NCI-H526 (cell line): Measurements from ENCODE around the gene SH3BP2.

ENCODE experiments used
- DNase-seq, 2 experiments: peaks; one replicate each; lab custom pipeline; 2025; lab: John Stamatoyannopoulos, UW

The SH3BP2 gene

DNA sequence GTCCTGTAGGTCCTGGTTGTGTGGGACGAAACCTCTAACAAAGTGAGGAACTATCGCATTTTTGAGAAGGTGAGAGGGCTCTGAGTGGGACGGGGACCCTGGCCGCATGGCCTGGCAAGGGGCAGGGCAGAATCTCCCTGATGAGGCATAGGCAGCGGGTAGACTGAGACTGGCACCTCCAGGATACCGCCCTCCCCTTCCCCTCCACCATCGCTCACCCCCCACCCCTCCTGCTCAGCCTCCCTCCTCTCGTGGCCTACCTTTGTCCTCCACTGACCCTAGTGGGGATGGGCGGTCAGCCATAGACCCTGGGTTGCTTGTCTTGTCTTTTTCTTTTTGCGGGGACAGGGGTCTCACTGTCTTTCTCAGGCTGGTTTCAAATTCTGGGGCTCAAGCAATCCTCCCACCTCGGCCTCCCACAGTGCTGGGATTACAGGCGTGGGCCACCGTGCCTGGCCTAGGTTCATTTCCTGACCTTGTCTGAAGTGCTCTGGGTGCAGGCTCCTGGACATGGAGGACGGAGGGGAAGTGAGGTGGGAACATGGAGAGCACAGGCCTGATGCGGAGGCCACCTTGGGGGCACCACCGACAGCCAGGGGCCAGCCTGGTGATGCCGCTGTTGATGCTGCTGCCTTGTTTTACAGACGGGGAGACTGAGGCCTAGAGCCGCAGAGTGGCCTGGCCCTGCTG, 40.2 kb downstream of the SH3BP2 start:
- DNase-seq: no peak

DNA sequence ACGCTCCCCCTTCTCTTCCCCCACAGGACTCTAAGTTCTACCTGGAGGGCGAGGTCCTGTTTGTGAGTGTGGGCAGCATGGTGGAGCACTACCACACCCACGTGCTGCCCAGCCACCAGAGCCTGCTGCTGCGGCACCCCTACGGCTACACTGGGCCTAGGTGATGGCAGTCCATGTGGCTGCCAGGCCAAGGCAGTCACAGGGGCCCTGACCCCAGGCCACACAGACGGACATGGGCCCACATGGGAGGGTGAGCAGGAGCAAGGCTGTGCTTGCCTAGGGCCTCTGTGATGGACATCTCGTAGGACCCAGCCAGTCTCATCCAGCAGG, 40.8 kb downstream of the SH3BP2 start:
- no peak for DNase-seq

DNA sequence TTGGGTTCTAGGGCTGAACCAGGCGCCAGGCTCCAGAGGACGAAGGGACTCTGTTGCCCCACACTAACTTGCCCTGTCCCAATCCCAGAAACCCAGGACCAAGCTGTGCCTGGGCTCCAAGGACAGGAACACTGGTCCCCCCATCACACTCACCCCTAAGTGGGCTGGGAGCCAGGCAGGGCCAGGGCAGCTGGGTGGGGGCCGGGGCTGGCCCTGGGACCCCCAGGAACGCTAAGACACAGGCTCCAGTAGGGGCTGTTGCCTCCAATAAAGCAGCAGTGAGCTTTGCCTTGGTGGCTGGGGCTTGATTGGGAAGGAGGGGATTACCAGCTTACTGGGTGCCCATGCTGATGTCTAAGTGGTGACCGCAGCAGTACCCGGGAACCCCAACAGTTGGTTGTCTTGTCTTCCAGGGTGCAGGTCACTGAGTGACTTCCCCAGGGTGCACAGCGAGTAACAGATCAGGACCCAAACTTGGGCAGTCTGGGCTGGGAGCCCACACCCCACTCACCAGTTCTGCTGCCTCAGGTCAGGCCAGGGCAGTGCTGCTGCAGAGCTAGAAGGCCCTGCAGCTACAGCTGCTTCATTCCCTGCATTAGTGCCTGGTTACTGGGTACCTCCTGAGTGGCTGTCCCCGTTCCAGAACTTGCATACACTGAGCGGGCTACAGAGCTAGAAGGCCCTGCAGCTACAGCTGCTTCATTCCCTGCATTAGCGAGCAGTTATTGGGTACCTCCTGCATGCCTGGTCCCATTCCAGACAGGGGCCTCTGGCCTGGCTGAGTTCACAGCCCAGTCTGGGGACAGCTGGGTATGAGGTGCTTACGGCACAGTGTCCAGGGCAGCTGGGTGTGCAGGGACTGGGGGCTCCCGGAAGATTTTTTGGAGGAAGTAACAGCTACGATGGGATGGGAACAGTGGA, 41.4 kb downstream of the SH3BP2 start:
- DNase-seq: no peak

DNA sequence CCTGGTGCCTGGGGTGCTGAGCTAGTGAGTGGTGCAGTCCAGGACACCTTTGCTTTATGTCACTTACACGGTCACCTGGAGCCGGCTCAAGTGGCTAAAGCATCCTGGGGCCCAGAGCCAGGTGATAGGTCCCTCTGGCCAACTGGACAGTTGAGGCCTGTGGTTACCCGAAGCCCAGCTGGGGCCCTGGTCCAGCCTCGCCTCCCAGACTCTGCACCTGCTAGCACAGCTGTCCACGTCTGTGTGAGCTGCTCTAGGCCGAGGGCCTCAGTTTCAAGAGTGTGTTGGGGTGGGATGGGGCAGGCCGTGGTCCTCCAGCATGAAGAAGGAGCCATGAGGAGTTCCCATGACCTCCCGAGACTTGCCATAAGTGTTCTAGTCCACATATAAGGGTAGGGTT, 43.1 kb downstream of the SH3BP2 start:
- DNase-seq: no peak

DNA sequence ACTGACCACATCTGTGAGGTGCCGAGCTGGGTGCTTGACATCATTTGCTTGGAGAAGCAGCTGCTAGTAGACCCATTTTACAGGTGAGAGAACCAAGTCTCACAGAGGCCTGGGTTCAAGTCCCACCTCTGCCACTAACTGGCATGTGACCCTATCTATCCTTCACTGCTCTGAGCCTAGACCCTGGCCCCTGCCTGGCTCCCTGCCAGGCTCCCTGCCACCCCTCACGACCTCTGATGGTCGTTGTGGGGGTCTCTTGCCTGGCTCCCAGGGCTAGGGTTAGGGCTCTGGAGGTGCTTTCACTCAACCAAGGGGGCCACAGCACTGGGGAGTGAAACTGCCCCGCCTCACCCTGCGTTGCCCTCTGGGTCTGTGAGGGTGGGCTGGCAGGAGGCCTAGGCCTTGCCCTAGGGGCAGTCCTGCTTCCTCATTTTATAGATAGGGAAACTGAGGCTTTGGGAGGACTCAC, 43.5 kb downstream of the SH3BP2 start:
- DNase-seq: no peak

DNA sequence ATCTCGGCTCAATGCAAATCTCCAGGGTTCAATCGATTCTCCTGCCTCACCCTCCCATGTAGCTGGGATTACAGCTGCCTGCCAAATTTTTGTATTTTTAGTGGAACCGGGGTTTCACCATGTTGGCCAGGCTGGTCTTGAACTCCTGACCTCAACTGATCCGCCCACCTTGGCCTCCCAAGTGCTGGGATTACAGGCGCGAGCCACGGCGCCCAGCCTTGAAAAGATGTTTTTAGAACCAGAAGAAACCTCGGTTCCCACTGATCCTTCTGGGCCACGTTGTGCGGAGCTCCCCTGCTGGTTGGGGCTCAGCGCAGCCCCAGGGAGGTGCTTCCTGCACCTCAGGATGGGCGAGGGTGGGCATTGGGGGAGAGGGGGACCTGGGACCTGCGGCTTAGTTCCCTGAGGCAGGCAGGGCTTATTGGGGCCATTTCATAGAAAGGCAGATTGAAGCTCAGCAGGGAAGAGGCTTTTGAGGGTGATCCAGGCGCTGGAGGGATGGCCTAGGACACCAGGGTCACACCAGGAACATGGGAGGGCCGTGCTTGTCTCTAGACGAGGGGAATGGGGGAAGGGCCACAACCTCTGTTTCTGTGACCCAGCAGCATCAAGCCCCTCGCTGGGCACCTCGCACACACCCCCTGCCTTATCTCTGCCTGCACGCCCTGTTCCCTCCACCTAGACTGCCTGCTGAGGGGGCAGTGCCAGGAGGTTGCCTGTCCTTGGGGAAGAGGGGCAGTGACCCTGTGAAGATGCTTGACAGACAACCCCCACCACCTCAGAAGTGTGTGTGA, 44.4 kb downstream of the SH3BP2 start:
- no peak for DNase-seq

DNA sequence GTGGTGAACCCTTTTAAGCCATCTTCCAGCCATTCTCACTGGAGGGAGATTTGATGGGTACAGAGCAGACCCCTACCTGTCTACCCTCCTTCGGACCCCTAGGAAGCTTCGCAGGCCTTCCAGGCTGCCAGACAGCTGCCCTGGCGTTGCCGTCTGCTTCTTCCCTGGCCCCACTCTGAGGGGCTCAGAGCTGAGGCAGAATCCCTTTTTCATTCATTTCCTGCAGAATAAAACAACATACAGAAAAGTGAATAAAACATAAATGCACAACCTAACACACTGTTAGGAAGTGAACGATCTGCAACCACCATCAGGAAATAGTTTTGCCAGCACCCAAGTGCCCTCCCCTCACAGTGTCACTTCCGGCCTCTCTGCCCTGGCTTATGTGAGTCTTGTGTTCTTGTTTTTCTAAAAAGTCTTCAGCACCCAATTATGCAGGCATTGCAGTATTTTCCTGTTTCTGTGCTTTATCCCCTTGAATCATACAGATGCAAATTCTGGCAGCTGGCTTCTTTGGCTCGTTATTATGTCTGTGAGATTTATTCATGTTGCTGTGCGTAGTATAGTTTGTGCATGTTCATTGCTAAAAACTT, 45.1 kb downstream of the SH3BP2 start:
- DNase-seq: peak in 1 of 2 experiments; percentile 40

DNA sequence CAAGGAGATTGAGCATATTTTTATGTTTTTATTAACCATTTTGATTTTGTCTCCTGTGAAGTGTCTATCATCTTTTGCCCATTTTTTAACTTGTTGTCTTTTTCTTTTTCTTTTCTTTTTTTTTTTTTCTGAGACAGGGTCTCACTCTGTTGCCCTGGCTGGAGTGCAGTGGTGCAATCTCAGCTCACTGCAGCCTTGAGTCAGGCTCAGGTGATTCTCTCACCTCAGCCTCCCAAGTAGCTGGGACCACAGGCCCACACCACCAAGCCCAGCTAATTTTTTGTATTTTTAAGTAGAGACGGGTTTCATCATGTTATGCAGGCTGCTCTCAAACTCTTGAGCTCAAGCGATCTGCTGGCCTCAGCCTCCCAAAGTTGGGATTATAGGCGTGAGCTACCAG, 46.2 kb downstream of the SH3BP2 start:
- DNase-seq: no peak

DNA sequence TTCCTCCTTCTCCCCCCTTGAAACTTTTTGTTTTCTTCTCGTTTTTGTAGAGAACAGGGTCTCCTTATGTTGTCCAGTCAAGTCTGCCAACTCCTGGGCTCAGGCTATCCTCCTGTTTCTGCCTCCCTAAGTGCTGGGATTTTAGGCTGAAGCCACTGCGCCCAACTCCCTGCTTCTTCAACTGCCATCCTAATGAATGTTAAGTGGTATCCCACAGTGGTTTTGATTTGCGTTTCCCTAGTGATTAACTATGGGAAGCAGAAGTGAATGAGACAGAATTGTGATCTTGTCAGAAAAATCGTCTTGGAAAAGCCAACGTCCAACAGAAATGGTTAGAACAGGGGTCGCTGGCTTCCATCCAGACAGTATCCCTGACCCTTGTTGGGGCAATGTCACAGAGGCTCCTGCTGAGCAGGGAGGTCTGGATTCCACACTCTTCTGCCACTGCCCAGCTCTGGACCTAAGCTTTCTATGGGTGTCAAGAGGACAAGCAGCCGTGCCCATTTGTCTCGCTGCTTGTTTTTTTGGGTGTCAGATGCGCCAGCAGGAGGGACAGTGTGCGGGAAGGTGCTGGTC, 49.9 kb downstream of the SH3BP2 start:
- DNase-seq: no peak

DNA sequence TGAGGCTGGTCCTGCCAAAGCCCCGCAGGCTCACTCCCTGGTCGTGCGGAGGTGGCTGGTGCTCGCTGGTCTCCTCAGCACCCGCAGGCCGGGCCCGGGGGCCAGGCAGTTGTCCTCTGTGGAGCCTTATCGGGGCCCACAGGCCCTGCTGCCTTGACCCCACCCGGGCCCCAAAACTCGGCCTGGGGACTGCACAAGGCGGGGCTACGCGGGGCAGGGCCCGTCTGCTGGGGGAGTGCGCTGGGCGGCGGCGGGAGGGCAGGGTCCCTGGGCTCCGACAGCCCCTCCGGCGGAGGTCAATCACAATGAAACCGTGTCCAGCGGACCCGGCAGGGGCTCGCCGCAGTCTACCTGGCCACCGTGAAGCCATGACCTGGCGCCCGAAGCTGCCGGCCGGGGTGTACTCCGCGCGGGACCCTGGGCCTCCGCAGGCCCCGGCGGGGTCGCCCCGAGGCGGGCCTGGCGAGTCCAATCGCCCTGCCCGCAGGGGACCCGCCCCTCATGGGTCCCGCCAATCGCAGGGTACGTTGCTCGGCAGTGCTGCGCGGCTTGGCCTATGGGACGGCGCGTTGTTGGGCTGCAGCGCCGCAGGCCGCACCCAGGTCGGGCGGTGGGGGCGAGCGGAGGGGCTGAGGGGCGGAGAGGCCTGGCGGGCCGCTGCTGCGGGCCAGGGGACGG, 50.5 kb downstream of the SH3BP2 start, which contains the start of gene ADD1:
TSS of gene ADD1 (plus strand) at position 582 of the 678 bp plus-strand sequence. CDS start 32,072 bp downstream, outside the sequence.
- peak; percentile 55 to 93 for DNase-seq

DNA sequence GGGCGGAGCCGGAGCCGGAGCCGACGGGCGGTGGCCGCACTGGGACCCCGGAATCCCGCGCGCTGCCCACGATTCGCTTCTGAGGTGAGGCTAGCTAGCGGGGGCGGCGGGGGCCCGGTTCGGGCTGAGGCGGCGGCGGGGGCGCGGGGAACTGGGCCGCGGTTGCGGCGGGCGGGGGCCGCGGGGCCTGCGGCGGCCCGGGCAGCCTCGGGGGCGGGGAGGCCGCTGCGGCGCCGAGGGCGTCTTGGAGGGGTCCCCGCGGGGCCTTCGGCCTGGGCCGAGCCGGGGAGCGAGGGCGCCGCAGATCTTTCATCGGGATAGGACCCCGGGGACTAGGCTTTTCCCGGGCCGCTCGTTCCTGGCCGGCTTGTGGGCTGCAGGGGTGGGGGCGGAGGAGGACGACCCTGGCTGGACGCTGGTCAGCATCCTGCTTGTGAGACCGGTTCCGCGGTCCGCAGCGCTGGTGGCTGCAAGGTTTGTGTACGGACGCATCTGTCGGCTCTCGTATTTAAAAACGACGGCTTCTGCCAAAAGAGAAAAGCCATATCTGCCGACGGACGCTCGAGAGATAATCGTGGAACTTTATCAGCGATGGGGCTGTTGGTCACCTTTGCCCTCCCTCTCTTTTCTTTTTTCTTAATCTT, 51.2 kb downstream of the SH3BP2 start:
- peak in 1 of 2 experiments; percentile 54 for DNase-seq

DNA sequence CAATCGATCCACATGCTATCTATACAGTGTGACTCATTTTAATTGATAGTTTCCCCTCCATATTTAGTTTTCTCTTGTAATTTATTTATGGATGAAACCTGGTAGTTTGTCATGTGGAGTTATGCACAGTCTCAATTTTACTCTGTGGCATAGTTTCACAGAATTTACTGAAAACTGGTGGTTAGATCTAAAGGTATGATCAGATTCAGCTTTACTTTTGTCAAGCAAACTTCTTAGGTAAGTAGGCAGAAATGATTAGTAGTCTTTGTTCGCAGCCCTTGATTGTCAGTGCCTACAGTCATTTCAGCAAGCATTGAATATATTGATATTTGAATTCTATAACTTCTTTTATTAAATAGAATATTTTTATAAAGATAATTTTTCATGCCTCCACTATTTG, 53.3 kb downstream of the SH3BP2 start:
- no peak for DNase-seq

DNA sequence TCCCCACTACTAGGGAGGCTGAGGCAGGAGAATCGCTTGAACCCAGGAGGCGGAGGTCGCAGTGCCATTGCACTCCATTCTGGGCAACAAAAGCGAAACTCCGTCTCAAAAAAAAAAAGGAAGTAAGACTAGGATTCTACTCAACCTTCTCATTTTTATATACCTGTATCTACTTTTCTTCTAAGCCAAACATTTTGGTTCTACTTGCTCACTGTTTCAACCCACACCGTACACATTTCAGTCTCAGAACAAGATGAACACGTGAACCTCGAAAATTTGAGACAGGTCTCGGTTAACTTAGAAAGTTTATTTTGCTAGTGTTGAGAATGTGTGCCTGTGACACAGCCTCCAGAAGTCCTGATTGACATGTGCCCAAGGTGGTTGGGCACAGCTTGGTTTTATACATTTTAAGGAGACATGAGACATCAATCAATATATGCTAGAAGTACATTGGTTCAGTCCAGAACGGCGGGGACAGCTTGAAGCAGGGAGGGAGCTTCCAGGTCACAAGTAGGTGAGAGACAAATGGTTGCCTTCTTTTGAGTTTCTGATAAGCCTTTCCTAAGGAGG, 54.5 kb downstream of the SH3BP2 start:
- DNase-seq: no peak

DNA sequence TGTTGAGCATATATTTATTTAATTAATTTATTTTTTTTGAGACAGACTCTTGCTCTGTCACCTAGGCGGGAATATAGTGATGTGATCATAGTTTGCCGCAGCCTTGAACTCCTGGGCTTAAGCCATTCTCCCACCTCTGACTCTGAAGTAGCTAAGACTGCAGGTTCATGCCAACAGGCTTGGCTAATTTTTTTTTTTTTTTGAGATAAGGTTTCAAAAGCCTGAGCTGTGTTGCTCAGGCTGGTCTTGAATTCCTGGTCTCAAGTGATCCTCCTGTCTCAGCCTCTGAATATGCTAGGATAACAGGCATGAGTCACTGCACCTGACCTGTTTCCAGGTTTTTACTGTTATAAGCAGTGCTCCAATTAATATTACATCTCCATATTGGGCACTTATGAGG, 55.6 kb downstream of the SH3BP2 start:
- no peak for DNase-seq

DNA sequence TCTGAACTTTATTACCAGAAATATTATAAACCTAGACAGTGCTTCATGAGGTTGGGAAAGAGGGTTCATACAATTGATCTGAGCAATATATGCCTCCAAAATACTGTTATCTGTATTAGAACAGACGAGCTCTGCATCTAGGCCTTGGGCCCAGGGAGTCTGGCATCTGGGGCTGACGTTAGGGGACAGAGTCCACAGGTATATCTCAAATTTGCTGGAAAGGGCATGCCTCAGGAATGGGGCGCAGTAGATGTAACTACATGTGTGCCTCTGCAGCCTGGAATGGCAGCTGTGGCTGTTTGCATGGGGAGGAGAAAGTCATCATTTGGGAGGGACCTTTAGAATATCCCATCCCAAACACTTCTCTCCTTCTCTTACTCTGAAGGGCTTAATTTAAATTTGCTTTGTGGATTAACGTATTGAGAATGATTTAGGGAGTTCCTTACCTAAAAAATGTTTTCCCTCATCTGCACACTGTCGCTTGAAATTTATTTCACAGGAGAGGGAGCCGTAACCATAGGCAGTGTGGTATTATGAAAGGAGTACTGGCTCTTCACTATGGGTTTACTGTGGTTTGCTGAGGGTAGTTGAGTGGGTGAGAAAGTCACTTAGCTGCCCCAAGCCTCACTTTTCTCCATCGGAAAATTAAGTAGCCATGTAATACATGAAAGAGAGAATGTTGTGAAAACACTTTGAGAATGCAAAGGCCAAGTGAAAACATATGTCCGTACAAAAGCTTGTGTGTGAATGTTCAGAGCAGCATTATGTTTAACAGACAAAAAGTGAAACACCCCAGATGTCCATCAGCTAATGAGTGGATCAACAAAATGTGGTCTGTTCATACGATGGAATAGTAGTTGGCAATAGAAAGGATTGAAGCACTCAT, 56.6 kb downstream of the SH3BP2 start:
- DNase-seq: no peak

DNA sequence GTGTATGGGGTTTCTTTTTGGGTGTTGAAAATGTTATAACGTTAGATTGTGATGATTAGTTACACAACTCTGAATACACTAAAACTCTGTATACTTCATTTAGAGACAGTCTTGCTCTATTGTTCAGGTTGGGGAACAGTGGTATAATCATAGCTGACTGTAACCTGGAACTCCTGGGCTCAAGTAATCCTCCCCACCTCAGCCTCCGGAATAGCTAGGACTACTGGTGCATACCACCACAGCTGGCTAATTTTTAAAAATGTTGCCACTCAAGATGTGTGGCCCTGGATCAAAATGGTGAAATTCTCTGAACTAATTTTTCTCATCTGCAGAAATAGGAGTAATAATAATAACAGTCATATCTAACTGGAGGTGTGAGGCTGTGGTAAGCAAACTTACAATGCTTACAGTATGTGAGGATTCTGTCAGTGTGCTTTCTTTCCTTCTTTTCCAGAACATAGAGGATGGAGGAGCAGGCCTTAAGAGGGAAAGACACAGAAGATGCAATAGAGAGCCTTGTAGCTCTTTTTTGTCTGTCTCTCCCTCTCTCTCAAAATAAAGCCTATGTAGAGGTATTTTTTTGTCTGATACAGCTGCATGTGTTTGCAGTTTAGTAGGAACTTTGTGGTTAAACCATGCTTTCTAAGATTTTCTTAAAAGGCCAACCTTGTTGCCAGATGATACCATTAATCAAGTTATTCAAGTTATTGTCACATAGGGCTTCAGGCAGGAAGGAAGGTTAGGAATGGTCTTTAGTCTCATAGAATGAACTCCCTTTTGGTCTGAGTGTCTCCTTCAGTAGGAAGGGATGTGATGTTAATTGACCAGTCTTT, 58.3 kb downstream of the SH3BP2 start:
- no peak for DNase-seq

DNA sequence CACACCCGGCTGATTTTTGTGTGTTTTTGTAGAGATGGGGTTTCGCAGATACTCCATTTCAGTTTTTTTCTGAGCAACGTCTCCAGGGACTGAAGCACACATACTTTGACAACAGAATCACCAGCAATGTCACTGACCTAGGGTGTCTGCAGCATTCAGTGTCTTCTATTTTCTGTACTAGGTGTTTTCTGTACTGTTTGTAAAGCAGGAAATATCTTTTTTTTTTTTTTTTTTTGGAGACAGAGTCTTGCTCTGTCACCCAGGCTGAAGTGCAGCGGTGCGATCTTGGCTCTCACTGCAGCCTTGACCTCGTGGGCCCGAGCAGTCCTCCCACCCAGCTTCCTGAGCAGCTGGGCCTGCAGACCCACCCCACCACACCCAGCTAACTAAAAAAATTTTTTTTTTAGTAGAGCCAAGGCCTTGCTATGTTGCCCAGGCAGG, 59.6 kb downstream of the SH3BP2 start:
- DNase-seq: no peak

DNA sequence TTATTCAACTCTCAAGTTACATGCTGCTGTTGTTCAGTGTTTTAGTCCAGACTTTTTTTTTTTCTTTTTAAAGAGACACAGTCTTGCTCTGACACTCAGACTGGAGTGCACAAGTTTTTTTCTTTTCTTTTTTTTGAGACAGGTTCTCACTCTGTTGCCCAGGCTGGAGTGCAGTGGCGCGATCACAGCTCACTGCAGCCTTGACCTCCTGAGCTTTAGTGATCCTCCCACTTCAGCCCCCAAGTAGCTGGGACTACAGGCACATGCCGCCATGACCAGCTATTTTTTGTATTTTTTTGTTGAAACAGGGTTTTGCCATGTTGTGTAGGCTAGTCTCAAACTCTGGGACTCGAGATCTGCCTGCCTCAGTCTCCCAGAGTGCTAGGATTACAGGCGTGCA, 62.7 kb downstream of the SH3BP2 start:
- DNase-seq: no peak
